ENCODE measurements around the gene EBLN2. TPM values are rescaled to one million over a fixed set of nuclear protein-coding genes. Genes with fewer than 3 reads are reported as not detected.
A peak's percentile ranks its signal among the peaks of the same experiment; 100 is the strongest.

EBLN2 gene
- total RNA-seq, 2 experiments from 2014 or later, result 14.8 to 16.0 TPM

- no peak overlapping the region for H3K4me3 Mint-ChIP-seq
- H3K36me3 Mint-ChIP-seq (ENCODE audit: low read depth), result peaks cover 17% of the 10 kb centered on the region
- H3K27ac Mint-ChIP-seq, result peak overlapping the region; percentile 6
- H3K9me3 Mint-ChIP-seq, result no peaks in the 10 kb centered on the region
- intact Hi-C loops (cut with DNase I, micrococcal nuclease), result no loop called here
- no peak for TF ChIP-seq CTCF (IDR thresholded peaks at IDR 0.05)
- no peak overlapping the region for H3K27ac ChIP-seq (ENCODE audit: low read depth in 1 of 2, low read length in 2 of 2)
- ChIA-PET POLR2A (no interaction called here), CTCF (no interaction called here)
- H3K4me1 Mint-ChIP-seq (ENCODE audit: low read depth), result peaks cover 75% of the 10 kb centered on the region
- no peaks in the 10 kb centered on the region for H3K27me3 Mint-ChIP-seq
- ATAC-seq (ENCODE audit: poor library complexity) (no peak), DNase-seq (no peak)
- H3K4me3 ChIP-seq (ENCODE audit: low read length), result no peak overlapping the region
- no peaks in the 10 kb centered on the region for H3K27me3 ChIP-seq (ENCODE audit: control insufficient read depth in 1 of 2, insufficient read depth in 2 of 2, low read length in 2 of 2)
- peaks cover 34% of the 10 kb centered on the region for H3K4me1 ChIP-seq (ENCODE audit: insufficient read depth, low read length)
- H3K36me3 ChIP-seq (ENCODE audit: insufficient read depth, low read length), result no peaks in the 10 kb centered on the region
- no peaks in the 10 kb centered on the region for H3K9me3 ChIP-seq (ENCODE audit: control insufficient read depth in 1 of 2, insufficient read depth in 1 of 2, low read length in 2 of 2)
Observed at GRCh38 chr3:73021301-73021835, 40.1 kb upstream of the EBLN2 start.

- ATAC-seq (ENCODE audit: poor library complexity) (no peak), DNase-seq (no peak)
- H3K4me3 ChIP-seq (ENCODE audit: low read length), result no peak overlapping the region
- H3K4me1 Mint-ChIP-seq (ENCODE audit: low read depth), result peaks cover 82% of the 10 kb centered on the region
- H3K36me3 ChIP-seq (ENCODE audit: insufficient read depth, low read length), result peaks cover 5% of the 10 kb centered on the region
- H3K27me3 ChIP-seq (ENCODE audit: control insufficient read depth in 1 of 2, insufficient read depth in 2 of 2, low read length in 2 of 2), result no peaks in the 10 kb centered on the region
- intact Hi-C loops (cut with DNase I, micrococcal nuclease), result no loop called here
- no peaks in the 10 kb centered on the region for H3K9me3 Mint-ChIP-seq
- ChIA-PET POLR2A (interaction anchor here (0.6 kb wide), 1 partner anchor 60 kb away, joined by 3 read pairs; no protein-coding TSS in a partner anchor), CTCF (no interaction called here)
- H3K27me3 Mint-ChIP-seq, result no peaks in the 10 kb centered on the region
- H3K27ac ChIP-seq (ENCODE audit: low read depth in 1 of 2, low read length in 2 of 2), result no peak overlapping the region
- H3K4me3 Mint-ChIP-seq, result peak overlapping the region; percentile 11
- peaks cover 5% of the 10 kb centered on the region for H3K36me3 Mint-ChIP-seq (ENCODE audit: low read depth)
- peaks cover 39% of the 10 kb centered on the region for H3K4me1 ChIP-seq (ENCODE audit: insufficient read depth, low read length)
- peak overlapping the region; percentile 5 for H3K27ac Mint-ChIP-seq
- H3K9me3 ChIP-seq (ENCODE audit: control insufficient read depth in 1 of 2, insufficient read depth in 1 of 2, low read length in 2 of 2), result no peaks in the 10 kb centered on the region
- no peak for TF ChIP-seq CTCF (IDR thresholded peaks at IDR 0.05)
Observed at GRCh38 chr3:73024836-73025235, 36.6 kb upstream of the EBLN2 start.

- Histone ChIP-seq H3K36me3 (ENCODE audit: insufficient read depth, low read length) (peaks cover 5% of the 10 kb centered on the region), H3K4me1 (ENCODE audit: insufficient read depth, low read length) (peaks cover 30% of the 10 kb centered on the region), H3K27me3 (ENCODE audit: control insufficient read depth in 1 of 2, insufficient read depth in 2 of 2, low read length in 2 of 2) (no peaks in the 10 kb centered on the region), H3K9me3 (ENCODE audit: control insufficient read depth in 1 of 2, insufficient read depth in 1 of 2, low read length in 2 of 2) (no peaks in the 10 kb centered on the region), H3K4me3 (ENCODE audit: low read length) (no peak overlapping the region), H3K27ac (ENCODE audit: low read depth in 1 of 2, low read length in 2 of 2) (no peak overlapping the region)
- H3K27ac Mint-ChIP-seq, result peak overlapping the region; percentile 5
- H3K9me3 Mint-ChIP-seq, result no peaks in the 10 kb centered on the region
- H3K4me3 Mint-ChIP-seq, result no peak overlapping the region
- CTCF ChIA-PET, result no interaction called here
- POLR2A ChIA-PET, result interaction anchor here (0.5 kb wide), 1 partner anchor 23 kb away, joined by 3 read pairs; no protein-coding TSS in a partner anchor
- intact Hi-C loops (cut with DNase I, micrococcal nuclease), result no loop called here
- DNase-seq, result no peak
- no peaks in the 10 kb centered on the region for H3K27me3 Mint-ChIP-seq
- H3K4me1 Mint-ChIP-seq (ENCODE audit: low read depth), result peaks cover 89% of the 10 kb centered on the region
- no peak for TF ChIP-seq CTCF (IDR thresholded peaks at IDR 0.05)
- no peak for ATAC-seq (ENCODE audit: poor library complexity)
- H3K36me3 Mint-ChIP-seq (ENCODE audit: low read depth), result peaks cover 10% of the 10 kb centered on the region
Observed at GRCh38 chr3:73026111-73026759, 35.2 kb upstream of the EBLN2 start.

All from CD4-positive, alpha-beta T cell (primary cell).